Left lung (tissue), 10 donors: ENCODE data around the gene SHMT2. TPM values are rescaled to one million over a fixed set of nuclear protein-coding genes. Genes with fewer than 3 reads are reported as not detected.

Experiments
- ATAC-seq: fragments of 200-7000 bp; cut with Tn5 transposase; one replicate; pipeline ENCODE4 v1.9.1; 2020; ENCODE audit warnings: moderate library complexity
- DNase-seq, 4 donors: peaks; one replicate each; pipeline ENCODE4 v3.0.0-alpha.2; 2013 to 2020
- H3K27ac ChIP-seq, 2 donors: fragments of 200-600 bp; sonication (generic) in 1 of 2; one replicate each; pipeline versions ENCODE4 v1.5.0 to v1.8.0; 2020 to 2021
- H3K27me3 ChIP-seq, 2 donors: fragments of 200-600 bp; sonication (generic) in 1 of 2; one replicate each; pipeline versions ENCODE4 v1.5.0 to v1.8.0; 2020 to 2021
- H3K36me3 ChIP-seq, 2 donors: fragments of 200-600 bp; sonication (generic) in 1 of 2; one replicate each; pipeline versions ENCODE4 v1.5.0 to v1.8.0; 2020 to 2021
- H3K4me1 ChIP-seq, 2 donors: fragments of 200-600 bp; one replicate each; pipeline ENCODE4 v1.8.0; 2021
- H3K4me3 ChIP-seq, 2 donors: fragments of 200-600 bp; sonication (generic) in 1 of 2; one replicate each; pipeline versions ENCODE4 v1.5.0 to v1.8.0; 2020 to 2021; ENCODE audit warnings: mild to moderate bottlenecking in 1 of 2
- H3K9me3 ChIP-seq, 2 donors: fragments of 200-600 bp; sonication (generic) in 1 of 2; one replicate each; pipeline versions ENCODE4 v1.5.0 to v1.8.0; 2020 to 2021
- intact Hi-C, 2 donors: fragments of 100-400 bp; cut with DNase I; formaldehyde crosslinking; loops; one replicate each; pipeline versions ENCODE4 v1.11.2 to v1.14.2; 2022
- polyA plus RNA-seq, 6 donors: library from polyadenylated mRNA; unstranded; fragments of 120-200 nt; gene quantifications; one replicate each; pipeline ENCODE4 v1.2.1, GENCODE V29; 2013; ENCODE audit not compliant: insufficient read length in 6 of 6
- total RNA-seq, 2 donors: library from RNA; stranded (reverse); fragmentation: NEBNext Ultra II Directional; extraction: Animal tissue kit (Norgen Biotek cat#: 25700); gene quantifications; one replicate each; pipeline ENCODE4 v1.2.1, GENCODE V29; 2021
- TF ChIP-seq, protein P1 (sequence below), 2 donors: fragments of 200-600 bp; sonication (generic) in 1 of 2; IDR thresholded peaks; one replicate each; pipeline versions ENCODE4 v1.5.0 to v1.8.0; 2021; ENCODE audit warnings: antibody characterized with exemption in 2 of 2
- donor health status: DM: no; HTN: yes; CAD: no.
- donor health status: DM: no; HTN: no; CAD: no.

SHMT2 gene
- total and polyA plus RNA-seq, 8 donors = 64.7 to 116 (median 75.6) TPM

DNA sequence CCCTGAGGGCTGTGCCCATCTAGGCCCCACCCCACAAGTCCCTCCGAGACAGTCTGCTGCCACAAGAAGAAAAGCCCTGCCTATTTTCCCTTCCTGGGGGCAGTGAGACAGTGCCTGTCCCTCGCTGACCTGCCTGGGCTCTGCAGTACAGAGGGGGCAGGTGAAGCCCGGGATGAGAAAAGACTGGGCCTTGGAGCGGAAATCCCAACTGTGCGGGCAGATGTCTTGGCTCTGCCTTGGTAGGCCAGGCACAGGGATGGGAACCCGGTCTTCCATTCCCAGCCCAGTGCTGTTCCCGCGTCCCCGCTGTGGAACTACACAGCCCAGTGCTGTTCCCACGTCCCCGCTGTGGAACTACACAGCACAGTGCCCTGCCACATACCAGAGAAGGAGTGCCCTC is 25.7 kb upstream of the SHMT2 start:
- TF ChIP-seq, protein P1, sequence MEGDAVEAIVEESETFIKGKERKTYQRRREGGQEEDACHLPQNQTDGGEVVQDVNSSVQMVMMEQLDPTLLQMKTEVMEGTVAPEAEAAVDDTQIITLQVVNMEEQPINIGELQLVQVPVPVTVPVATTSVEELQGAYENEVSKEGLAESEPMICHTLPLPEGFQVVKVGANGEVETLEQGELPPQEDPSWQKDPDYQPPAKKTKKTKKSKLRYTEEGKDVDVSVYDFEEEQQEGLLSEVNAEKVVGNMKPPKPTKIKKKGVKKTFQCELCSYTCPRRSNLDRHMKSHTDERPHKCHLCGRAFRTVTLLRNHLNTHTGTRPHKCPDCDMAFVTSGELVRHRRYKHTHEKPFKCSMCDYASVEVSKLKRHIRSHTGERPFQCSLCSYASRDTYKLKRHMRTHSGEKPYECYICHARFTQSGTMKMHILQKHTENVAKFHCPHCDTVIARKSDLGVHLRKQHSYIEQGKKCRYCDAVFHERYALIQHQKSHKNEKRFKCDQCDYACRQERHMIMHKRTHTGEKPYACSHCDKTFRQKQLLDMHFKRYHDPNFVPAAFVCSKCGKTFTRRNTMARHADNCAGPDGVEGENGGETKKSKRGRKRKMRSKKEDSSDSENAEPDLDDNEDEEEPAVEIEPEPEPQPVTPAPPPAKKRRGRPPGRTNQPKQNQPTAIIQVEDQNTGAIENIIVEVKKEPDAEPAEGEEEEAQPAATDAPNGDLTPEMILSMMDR (IDR thresholded peaks at IDR 0.05) = no peak
- H3K27me3 ChIP-seq = no peaks in the 10 kb centered on the region
- intact Hi-C loops = no loop called here
- H3K36me3 ChIP-seq = peaks cover 0 to 100% of the 10 kb centered on the region in 2 donors
- no peaks in the 10 kb centered on the region for H3K9me3 ChIP-seq
- no peak overlapping the region for H3K27ac ChIP-seq
- H3K4me1 ChIP-seq = no peaks in the 10 kb centered on the region
- DNase-seq = no peak
- H3K4me3 ChIP-seq = no peak overlapping the region
- ATAC-seq = no peak

DNA sequence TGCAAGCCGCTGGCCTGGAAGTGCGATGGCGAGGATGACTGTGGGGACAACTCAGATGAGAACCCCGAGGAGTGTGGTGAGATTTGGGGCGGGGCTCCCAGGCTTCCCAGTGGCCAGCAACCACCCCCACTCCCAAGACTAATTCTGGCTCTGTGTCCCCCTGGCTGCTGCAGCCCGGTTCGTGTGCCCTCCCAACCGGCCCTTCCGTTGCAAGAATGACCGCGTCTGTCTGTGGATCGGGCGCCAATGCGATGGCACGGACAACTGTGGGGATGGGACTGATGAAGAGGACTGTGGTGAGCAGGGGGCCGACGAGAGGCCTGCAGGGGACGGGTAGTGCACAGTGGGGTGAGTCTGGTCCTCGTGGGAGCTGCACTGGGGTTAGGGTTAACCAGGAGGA is 25.1 kb upstream of the SHMT2 start:
- Histone ChIP-seq H3K4me1 (no peaks in the 10 kb centered on the region), H3K27me3 (no peaks in the 10 kb centered on the region), H3K4me3 (no peak overlapping the region), H3K36me3 (peaks cover 0 to 100% of the 10 kb centered on the region in 2 donors), H3K9me3 (no peaks in the 10 kb centered on the region), H3K27ac (no peak overlapping the region)
- no peak for ATAC-seq
- intact Hi-C loops = no loop called here
- DNase-seq = no peak
- TF ChIP-seq, protein P1 (IDR thresholded peaks at IDR 0.05) = no peak

DNA sequence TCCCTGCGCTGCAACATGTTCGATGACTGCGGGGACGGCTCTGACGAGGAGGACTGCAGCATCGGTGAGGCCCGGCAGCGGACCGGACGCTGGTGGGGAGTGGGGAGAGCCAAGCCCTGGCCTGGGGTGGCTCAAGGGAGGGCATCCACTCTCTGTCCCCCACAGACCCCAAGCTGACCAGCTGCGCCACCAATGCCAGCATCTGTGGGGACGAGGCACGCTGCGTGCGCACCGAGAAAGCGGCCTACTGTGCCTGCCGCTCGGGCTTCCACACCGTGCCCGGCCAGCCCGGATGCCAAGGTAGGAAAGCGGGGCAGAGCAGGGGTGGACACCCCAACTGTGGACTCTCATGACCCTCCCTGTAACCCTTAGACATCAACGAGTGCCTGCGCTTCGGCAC is 24.3 kb upstream of the SHMT2 start:
- H3K4me3 ChIP-seq = no peak overlapping the region
- no peaks in the 10 kb centered on the region for H3K4me1 ChIP-seq
- DNase-seq (no peak), ATAC-seq (no peak)
- no peaks in the 10 kb centered on the region for H3K9me3 ChIP-seq
- H3K27ac ChIP-seq = no peak overlapping the region
- intact Hi-C loops = no loop called here
- TF ChIP-seq, protein P1 (IDR thresholded peaks at IDR 0.05) = no peak
- peaks cover 0 to 100% of the 10 kb centered on the region in 2 donors for H3K36me3 ChIP-seq
- no peaks in the 10 kb centered on the region for H3K27me3 ChIP-seq

DNA sequence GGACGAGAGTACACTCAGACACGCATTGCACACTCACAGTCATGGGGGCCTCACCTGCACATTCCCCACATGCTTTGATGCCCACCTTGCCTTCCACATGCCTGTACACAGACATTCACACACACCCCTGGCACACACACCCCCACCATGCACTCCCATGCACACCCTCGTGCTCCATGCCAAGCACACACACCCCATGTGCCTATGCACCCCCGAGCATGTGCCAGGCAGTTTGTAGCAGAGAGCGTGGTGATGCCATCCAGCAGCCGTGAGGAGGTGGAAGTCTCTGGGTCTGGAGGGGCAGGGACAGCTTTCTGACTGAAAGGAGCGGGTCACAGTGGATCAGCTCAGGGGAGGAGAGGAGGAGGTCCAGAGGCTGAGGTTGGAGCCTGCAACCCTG is 23.6 kb upstream of the SHMT2 start:
- peaks cover 0 to 100% of the 10 kb centered on the region in 2 donors for H3K36me3 ChIP-seq
- no peaks in the 10 kb centered on the region for H3K4me1 ChIP-seq
- intact Hi-C loops = no loop called here
- ATAC-seq (no peak), DNase-seq (no peak)
- TF ChIP-seq, protein P1 (IDR thresholded peaks at IDR 0.05) = no peak
- H3K9me3 ChIP-seq = no peaks in the 10 kb centered on the region
- no peak overlapping the region for H3K27ac ChIP-seq
- H3K27me3 ChIP-seq = no peaks in the 10 kb centered on the region
- no peak overlapping the region for H3K4me3 ChIP-seq

DNA sequence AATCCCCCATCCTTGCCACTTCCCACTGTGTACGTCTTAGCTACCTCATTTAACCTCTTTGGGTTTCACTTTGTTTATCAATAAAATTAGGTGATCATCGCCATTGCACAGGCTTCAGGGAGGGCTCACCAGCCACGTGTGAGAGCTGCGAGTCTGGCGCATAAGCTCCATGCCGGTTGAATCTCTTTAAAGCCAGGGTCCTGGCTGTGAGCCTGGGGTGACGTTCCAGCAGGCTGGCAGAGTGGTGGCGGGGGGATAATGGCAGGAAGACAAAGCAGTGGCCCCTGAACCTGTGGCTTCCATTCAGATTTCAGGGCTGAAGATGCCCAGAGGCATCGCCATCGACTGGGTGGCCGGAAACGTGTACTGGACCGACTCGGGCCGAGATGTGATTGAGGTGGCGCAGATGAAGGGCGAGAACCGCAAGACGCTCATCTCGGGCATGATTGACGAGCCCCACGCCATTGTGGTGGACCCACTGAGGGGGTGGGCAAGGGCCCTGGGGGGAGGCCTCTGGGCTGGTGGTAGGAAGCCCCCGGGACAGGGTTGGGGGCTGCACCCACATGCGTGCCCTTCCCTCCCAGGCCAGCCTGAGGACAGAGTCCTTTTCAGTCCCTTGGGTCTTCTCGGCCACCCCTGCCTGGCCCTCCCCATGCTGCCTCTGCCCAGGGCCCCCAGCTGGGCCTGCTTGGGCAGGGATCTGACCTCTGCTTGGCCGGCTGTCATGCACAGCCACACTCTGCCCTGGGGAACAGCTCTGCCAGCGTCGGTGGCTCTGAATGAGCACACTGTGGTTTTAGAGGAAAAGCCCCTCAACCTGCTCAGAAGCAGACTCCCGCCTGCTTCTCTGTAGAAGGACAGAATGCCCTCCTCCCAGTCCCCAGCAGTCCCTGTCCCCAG is 21.5 kb upstream of the SHMT2 start:
- Histone ChIP-seq H3K4me1 (no peaks in the 10 kb centered on the region), H3K27ac (no peak overlapping the region), H3K4me3 (no peak overlapping the region), H3K9me3 (no peaks in the 10 kb centered on the region), H3K27me3 (no peaks in the 10 kb centered on the region), H3K36me3 (peaks cover 0 to 100% of the 10 kb centered on the region in 2 donors)
- no peak for ATAC-seq
- intact Hi-C loops = no loop called here
- no peak for DNase-seq
- TF ChIP-seq, protein P1 (IDR thresholded peaks at IDR 0.05) = no peak
